Measurements from ENCODE around the gene KCNE4. TPM values are rescaled to one million over a fixed set of nuclear protein-coding genes. Genes with fewer than 3 reads are reported as not detected.

KCNE4 gene
- total and polyA plus RNA-seq, 2 experiments from 2014 or later, result not detected

DNA sequence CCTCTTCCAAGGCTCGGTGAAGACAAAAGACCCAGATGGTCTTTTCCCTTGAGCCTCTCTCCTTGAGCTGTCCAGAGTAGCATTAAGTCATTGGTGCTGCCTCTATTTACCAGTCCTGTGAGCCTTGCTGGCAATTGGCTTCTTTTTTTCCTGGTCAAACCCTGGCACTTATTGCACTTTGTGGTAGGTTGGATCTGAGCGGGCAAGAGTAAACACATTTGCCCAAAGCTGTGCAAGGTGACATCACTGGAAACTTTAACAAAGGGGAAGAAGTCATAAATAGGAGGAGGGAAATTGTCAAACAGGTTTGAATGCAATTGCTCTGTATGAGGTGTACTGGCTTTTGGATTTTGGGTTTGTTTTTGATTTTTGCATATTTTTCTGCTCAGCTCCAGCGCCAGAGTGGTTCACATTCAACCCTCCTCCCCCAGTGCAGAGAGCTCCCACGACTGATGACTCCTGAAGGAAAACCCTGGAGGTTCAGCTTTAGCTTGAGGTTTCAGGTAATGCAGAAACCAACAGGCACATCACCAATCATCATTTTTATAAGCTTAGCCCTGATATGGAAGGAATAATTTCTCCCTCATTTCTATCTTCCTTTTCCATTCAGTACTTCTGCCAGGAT is 8.3 kb downstream of the KCNE4 start:
- Mint-ChIP-seq H3K4me1 (peaks cover 11% of the 10 kb centered on the region; the same call in 2 of the 3 replicates), H3K9me3 (no peaks in the 10 kb centered on the region; the same call in 1 of the 3 replicates), H3K4me3 (no peak overlapping the region), H3K27ac (no peak overlapping the region), H3K27me3 (ENCODE audit: insufficient read depth, low read depth, poor library complexity) (no peaks in the 10 kb centered on the region), H3K36me3 (ENCODE audit: low read depth) (no peaks in the 10 kb centered on the region)
- DNase-seq (ENCODE audit: low spot score) (no peak), ATAC-seq (no peak)
- Histone ChIP-seq H3K9me2 (ENCODE audit: insufficient read depth) (no peaks in the 10 kb centered on the region; the same call in 1 of the 2 replicates), H3K36me3 (ENCODE audit: insufficient read depth) (no peaks in the 10 kb centered on the region), H3F3A (replicated peaks; ENCODE audit: low read depth) (no peaks in the 10 kb centered on the region), H2AFZ (no peak overlapping the region), H3K4me3 (no peak overlapping the region), H3K79me2 (replicated peaks; ENCODE audit: insufficient read depth) (no peaks in the 10 kb centered on the region), H3K4me2 (no peak overlapping the region), H4K20me1 (replicated peaks; ENCODE audit: insufficient read depth) (no peaks in the 10 kb centered on the region), H3K4me1 (ENCODE audit: insufficient read depth) (no peaks in the 10 kb centered on the region), H3K27me3 (ENCODE audit: insufficient read depth) (no peaks in the 10 kb centered on the region), H3K27ac (ENCODE audit: low read depth) (no peak overlapping the region)
- no peak for TF ChIP-seq POLR2AphosphoS5 (IDR thresholded peaks at IDR 0.05; ENCODE audit: low read depth)
- TF ChIP-seq ZNF114 (CRISPR knock-in tag; IDR thresholded peaks at IDR 0.05), result no peak
- TF ChIP-seq JUNB (IDR thresholded peaks at IDR 0.05; ENCODE audit: unreplicated experiment), result no peak
- TF ChIP-seq REST (IDR thresholded peaks at IDR 0.05; ENCODE audit: unreplicated experiment), result no peak
- TF ChIP-seq EZH2 (IDR thresholded peaks at IDR 0.05; ENCODE audit: low read depth, unreplicated experiment), result no peak
- TF ChIP-seq CREB1 (CRISPR knock-in tag; IDR thresholded peaks at IDR 0.05; ENCODE audit: low read depth), result no peak
- TF ChIP-seq, protein P1, sequence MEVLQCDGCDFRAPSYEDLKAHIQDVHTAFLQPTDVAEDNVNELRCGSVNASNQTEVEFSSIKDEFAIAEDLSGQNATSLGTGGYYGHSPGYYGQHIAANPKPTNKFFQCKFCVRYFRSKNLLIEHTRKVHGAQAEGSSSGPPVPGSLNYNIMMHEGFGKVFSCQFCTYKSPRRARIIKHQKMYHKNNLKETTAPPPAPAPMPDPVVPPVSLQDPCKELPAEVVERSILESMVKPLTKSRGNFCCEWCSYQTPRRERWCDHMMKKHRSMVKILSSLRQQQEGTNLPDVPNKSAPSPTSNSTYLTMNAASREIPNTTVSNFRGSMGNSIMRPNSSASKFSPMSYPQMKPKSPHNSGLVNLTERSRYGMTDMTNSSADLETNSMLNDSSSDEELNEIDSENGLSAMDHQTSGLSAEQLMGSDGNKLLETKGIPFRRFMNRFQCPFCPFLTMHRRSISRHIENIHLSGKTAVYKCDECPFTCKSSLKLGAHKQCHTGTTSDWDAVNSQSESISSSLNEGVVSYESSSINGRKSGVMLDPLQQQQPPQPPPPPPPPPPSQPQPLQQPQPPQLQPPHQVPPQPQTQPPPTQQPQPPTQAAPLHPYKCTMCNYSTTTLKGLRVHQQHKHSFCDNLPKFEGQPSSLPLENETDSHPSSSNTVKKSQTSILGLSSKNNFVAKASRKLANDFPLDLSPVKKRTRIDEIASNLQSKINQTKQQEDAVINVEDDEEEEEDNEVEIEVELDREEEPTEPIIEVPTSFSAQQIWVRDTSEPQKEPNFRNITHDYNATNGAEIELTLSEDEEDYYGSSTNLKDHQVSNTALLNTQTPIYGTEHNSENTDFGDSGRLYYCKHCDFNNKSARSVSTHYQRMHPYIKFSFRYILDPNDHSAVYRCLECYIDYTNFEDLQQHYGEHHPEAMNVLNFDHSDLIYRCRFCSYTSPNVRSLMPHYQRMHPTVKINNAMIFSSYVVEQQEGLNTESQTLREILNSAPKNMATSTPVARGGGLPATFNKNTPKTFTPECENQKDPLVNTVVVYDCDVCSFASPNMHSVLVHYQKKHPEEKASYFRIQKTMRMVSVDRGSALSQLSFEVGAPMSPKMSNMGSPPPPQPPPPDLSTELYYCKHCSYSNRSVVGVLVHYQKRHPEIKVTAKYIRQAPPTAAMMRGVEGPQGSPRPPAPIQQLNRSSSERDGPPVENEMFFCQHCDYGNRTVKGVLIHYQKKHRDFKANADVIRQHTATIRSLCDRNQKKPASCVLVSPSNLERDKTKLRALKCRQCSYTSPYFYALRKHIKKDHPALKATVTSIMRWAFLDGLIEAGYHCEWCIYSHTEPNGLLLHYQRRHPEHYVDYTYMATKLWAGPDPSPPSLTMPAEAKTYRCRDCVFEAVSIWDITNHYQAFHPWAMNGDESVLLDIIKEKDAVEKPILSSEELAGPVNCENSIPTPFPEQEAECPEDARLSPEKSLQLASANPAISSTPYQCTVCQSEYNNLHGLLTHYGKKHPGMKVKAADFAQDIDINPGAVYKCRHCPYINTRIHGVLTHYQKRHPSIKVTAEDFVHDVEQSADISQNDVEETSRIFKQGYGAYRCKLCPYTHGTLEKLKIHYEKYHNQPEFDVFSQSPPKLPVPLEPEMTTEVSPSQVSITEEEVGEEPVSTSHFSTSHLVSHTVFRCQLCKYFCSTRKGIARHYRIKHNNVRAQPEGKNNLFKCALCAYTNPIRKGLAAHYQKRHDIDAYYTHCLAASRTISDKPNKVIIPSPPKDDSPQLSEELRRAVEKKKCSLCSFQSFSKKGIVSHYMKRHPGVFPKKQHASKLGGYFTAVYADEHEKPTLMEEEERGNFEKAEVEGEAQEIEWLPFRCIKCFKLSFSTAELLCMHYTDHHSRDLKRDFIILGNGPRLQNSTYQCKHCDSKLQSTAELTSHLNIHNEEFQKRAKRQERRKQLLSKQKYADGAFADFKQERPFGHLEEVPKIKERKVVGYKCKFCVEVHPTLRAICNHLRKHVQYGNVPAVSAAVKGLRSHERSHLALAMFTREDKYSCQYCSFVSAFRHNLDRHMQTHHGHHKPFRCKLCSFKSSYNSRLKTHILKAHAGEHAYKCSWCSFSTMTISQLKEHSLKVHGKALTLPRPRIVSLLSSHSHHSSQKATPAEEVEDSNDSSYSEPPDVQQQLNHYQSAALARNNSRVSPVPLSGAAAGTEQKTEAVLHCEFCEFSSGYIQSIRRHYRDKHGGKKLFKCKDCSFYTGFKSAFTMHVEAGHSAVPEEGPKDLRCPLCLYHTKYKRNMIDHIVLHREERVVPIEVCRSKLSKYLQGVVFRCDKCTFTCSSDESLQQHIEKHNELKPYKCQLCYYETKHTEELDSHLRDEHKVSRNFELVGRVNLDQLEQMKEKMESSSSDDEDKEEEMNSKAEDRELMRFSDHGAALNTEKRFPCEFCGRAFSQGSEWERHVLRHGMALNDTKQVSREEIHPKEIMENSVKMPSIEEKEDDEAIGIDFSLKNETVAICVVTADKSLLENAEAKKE (CRISPR knock-in tag; IDR thresholded peaks at IDR 0.05), result no peak
- TF ChIP-seq EZH2phosphoT487 (IDR thresholded peaks at IDR 0.05; ENCODE audit: unreplicated experiment), result no peak
- TF ChIP-seq STAT1 (IDR thresholded peaks at IDR 0.05; ENCODE audit: unreplicated experiment), result no peak
- TF ChIP-seq, protein P2, sequence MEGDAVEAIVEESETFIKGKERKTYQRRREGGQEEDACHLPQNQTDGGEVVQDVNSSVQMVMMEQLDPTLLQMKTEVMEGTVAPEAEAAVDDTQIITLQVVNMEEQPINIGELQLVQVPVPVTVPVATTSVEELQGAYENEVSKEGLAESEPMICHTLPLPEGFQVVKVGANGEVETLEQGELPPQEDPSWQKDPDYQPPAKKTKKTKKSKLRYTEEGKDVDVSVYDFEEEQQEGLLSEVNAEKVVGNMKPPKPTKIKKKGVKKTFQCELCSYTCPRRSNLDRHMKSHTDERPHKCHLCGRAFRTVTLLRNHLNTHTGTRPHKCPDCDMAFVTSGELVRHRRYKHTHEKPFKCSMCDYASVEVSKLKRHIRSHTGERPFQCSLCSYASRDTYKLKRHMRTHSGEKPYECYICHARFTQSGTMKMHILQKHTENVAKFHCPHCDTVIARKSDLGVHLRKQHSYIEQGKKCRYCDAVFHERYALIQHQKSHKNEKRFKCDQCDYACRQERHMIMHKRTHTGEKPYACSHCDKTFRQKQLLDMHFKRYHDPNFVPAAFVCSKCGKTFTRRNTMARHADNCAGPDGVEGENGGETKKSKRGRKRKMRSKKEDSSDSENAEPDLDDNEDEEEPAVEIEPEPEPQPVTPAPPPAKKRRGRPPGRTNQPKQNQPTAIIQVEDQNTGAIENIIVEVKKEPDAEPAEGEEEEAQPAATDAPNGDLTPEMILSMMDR (conservative IDR thresholded peaks at IDR 0.05; ENCODE audit: low read depth in 2 of 2), result no peak
- no peak for TF ChIP-seq ETS1 (IDR thresholded peaks at IDR 0.05)
- no peak for TF ChIP-seq ZNF331 (CRISPR knock-in tag; IDR thresholded peaks at IDR 0.05; ENCODE audit: low read depth)

Measured in GM23338 (cell line).